ENCODE results near the gene TYW1B. TPM values are rescaled to one million over a fixed set of nuclear protein-coding genes. Genes with fewer than 3 reads are reported as not detected.

TYW1B gene
- 0.33 and 0.79 TPM in 2 replicates for total RNA-seq

GRCh38 chr7:72827839-72828591 lies at the start of gene TYW1B:
TSS of gene TYW1B (minus strand) at chr7:72828200. CDS start at chr7:72828075, 125 bp downstream.

Other genes starting within 250 kb of the TYW1B start
- 9.6 and 10.2 TPM in 2 replicates for gene POM121, start 96.9 kb upstream of the TYW1B start, total RNA-seq
- not detected in 2 replicates for gene TRIM74, start 141.3 kb upstream of the TYW1B start, total RNA-seq
- not detected in 2 replicates for gene SPDYE8, start 201.6 kb upstream of the TYW1B start, total RNA-seq
- gene SPDYE11, start 229.7 kb upstream of the TYW1B start, total RNA-seq: not detected in 2 replicates